ENCODE data around the gene SLCO3A1. TPM values are rescaled to one million over a fixed set of nuclear protein-coding genes. Genes with fewer than 3 reads are reported as not detected.

SLCO3A1 gene
- total and polyA plus RNA-seq, 2 of the 8 experiments (the other 6 are each of a cell fraction or from before 2014, with no cell fraction given) = 15.1 to 20.4 TPM

- Histone ChIP-seq H3K27me3 (replicated peaks in 1 of 4; ENCODE audit: control insufficient read depth in 3 of 4, extremely low read depth in 1 of 4, insufficient read depth in 3 of 4, low read length in 3 of 4) (peaks cover 0 to 1% (median 0%) of the 10 kb centered on the region in 4 experiments; a peak in 1 of 7 replicates), H2AFZ (ENCODE audit: low read length) (no peak overlapping the region), H4K20me1 (replicated peaks in 1 of 2; ENCODE audit: control insufficient read depth in 1 of 2, insufficient read depth in 2 of 2, low read length in 2 of 2) (no peaks in the 10 kb centered on the region), H3K4me2 (ENCODE audit: insufficient read depth in 1 of 2, low read depth in 2 of 2, low read length in 2 of 2) (peak overlapping the region; percentile 5 to 31; a peak in 1 of 4 replicates), H3K79me1 (ENCODE audit: low read depth, low read length) (no peaks in the 10 kb centered on the region; the same call in none of the 2 replicates), H2BK5ac (ENCODE audit: low read depth, low read length) (peak overlapping the region; percentile 66; the same call in 1 of the 2 replicates), H2AK5ac (ENCODE audit: low read depth, low read length) (no peak overlapping the region), H2BK15ac (ENCODE audit: low read length) (no peak overlapping the region), H3K4me1 (replicated peaks in 1 of 4; ENCODE audit: control insufficient read depth in 3 of 4, insufficient read depth in 4 of 4, low read length in 3 of 4) (peaks cover 8 to 15% (median 10%) of the 10 kb centered on the region in 4 experiments), H3K9me3 (ENCODE audit: insufficient read depth in 2 of 2, low read depth in 1 of 2, low read length in 1 of 2) (no peaks in the 10 kb centered on the region; a peak in 1 of 4 replicates), H3K23ac (ENCODE audit: insufficient read length) (no peak overlapping the region), H3K9ac (replicated peaks in 1 of 4; ENCODE audit: extremely low read depth in 1 of 4, low read depth in 3 of 4, low read length in 3 of 4) (no peak overlapping the region), H3K56ac (replicated peaks; ENCODE audit: insufficient read length, low read depth, low read length) (no peak overlapping the region), H3K4me3 (ENCODE audit: extremely low read depth in 1 of 4, insufficient read depth in 2 of 4, low read depth in 3 of 4, low read length in 4 of 4) (no peak overlapping the region), H4K91ac (replicated peaks; ENCODE audit: insufficient read length, low read length) (no peak overlapping the region), H4K5ac (ENCODE audit: insufficient read length, low read depth, low read length) (no peak overlapping the region), H3K79me2 (ENCODE audit: control insufficient read depth in 1 of 2, insufficient read depth in 2 of 2, low read length in 2 of 2) (0 out of 4 replicates have a peak, but pooled peaks cover 0 to 8% of the 10 kb centered on the region in 2 experiments), H4K8ac (ENCODE audit: extremely low read depth, insufficient read depth, low read length) (no peak overlapping the region), H3K23me2 (ENCODE audit: low read depth, low read length) (no peaks in the 10 kb centered on the region), H3K14ac (ENCODE audit: insufficient read length) (no peak overlapping the region), H2BK20ac (ENCODE audit: low read length) (no peak overlapping the region), H2BK120ac (replicated peaks; ENCODE audit: low read depth, low read length) (no peak overlapping the region), H3K18ac (ENCODE audit: extremely low read depth, low read length) (no peak overlapping the region), H3K4ac (replicated peaks; ENCODE audit: insufficient read length, low read depth, low read length) (no peak overlapping the region), H2BK12ac (ENCODE audit: low read depth, low read length) (no peak overlapping the region), H3K36me3 (ENCODE audit: control insufficient read depth in 2 of 4, insufficient read depth in 4 of 4, low read length in 3 of 4) (no peaks in the 10 kb centered on the region), H3K27ac (ENCODE audit: low read depth, low read length) (no peak overlapping the region)
- WGBS, 2 experiments (ENCODE audit: extremely low coverage in 1 of 2, insufficient coverage in 1 of 2, insufficient read length in 1 of 2, insufficient replicate concordance in 2 of 2, low coverage in 1 of 2, low lambda C conversion rate in 2 of 2, missing lambda C conversion rate in 1 of 2) = 69% methylated on average over 6 of the region's 6 CpGs; no CpG with 5 or more reads in 1 of the 2 experiments
- FAIRE-seq = peak; percentile 57
- DNase-seq (ENCODE audit: low read depth in 1 of 2, low spot score in 2 of 2) = peak in 1 of 2 experiments; percentile 55
- ChIA-PET POLR2A (ENCODE audit: partially characterized antibody) (no interaction called here), CTCF (ENCODE audit: partially characterized antibody) (interaction anchor here (1.2 to 2.4 kb wide), 4 partner anchors 14 to 78 kb away, joined by 3 to 7 read pairs (median 4); no protein-coding TSS in a partner anchor)
- no peak for TF ChIP-seq BACH1 (IDR thresholded peaks at IDR 0.05; ENCODE audit: low read length)
- no peak for TF ChIP-seq SRF (IDR thresholded peaks at IDR 0.05; ENCODE audit: low read depth, low read length)
- TF ChIP-seq CTBP2 (IDR thresholded peaks at IDR 0.05; ENCODE audit: borderline replicate concordance, insufficient read depth, insufficient read length, low read length) = no peak
- TF ChIP-seq, protein P1, sequence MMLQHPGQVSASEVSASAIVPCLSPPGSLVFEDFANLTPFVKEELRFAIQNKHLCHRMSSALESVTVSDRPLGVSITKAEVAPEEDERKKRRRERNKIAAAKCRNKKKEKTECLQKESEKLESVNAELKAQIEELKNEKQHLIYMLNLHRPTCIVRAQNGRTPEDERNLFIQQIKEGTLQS (IDR thresholded peaks at IDR 0.05; ENCODE audit: insufficient read depth, low read depth, low read length) = no peak
- no peak for TF ChIP-seq E2F6 (IDR thresholded peaks at IDR 0.05)
- no peak for TF ChIP-seq HDAC2 (IDR thresholded peaks at IDR 0.05; ENCODE audit: borderline replicate concordance in 1 of 2, low read depth in 2 of 2, low read length in 2 of 2)
- TF ChIP-seq GABPA (IDR thresholded peaks at IDR 0.05; ENCODE audit: borderline replicate concordance, insufficient read depth, low read length) = no peak
These were observed 147.2 kb downstream of the SLCO3A1 start for GRCh38 chr15:92000709-92001108.
